Body of pancreas (tissue), 4 donors: ENCODE results near the gene LENG1.

Source experiments
- CTCF ChIP-seq, 7 experiments: fragments of 450-650 bp in 4 of 7; fragments of 200-600 bp in 3 of 7; sonication (generic) in 3 of 7; IDR thresholded peaks; one replicate each; pipeline ENCODE4 v1.5.1; 2016 to 2019; ENCODE audit warnings: antibody characterized with exemption in 7 of 7
- POLR2A ChIP-seq, 3 donors: fragments of 450-650 bp; IDR thresholded peaks; one replicate each; pipeline ENCODE4 v1.6.1; 2016; ENCODE audit warnings: antibody characterized with exemption in 3 of 3, mild to moderate bottlenecking in 2 of 3

GRCh38 chr19:54183431-54183830 lies 23.9 kb upstream of the LENG1 start:
- TF ChIP-seq CTCF (IDR thresholded peaks at IDR 0.05) (no peak), POLR2A (IDR thresholded peaks at IDR 0.05) (no peak)
